Activated CD8-positive, alpha-beta memory T cell treated with anti-CD3 and anti-CD28 coated beads, Interleukin-2, amount 50 U/mL, for 24 hours (primary cell): Measurements from ENCODE around the gene USP32.

Experiments used
- DNase-seq: peaks from one replicate; pipeline ENCODE4 v3.0.0-alpha.2; 2020; ENCODE audit errors: extremely low read depth

The USP32 gene

DNA sequence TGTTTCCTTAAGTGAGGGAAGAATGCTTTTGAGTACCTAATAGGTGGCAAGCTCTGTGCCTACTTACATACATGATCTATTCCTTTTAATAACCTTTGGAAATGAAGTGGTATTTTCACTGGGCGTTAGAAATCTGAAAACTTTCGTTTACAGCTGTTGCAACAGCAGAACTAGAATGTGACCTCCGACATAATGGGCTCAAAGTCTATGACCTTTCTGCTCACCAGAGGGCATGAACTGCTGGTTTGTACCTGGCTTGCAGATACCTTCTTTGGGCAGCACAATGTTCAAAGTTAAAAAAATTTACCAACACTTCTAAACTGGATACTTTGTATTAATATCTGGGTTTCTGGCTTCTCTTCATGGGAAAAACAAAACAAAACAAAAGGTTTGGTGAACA lies 217.9 kb downstream of the USP32 start:
- no peak for DNase-seq

DNA sequence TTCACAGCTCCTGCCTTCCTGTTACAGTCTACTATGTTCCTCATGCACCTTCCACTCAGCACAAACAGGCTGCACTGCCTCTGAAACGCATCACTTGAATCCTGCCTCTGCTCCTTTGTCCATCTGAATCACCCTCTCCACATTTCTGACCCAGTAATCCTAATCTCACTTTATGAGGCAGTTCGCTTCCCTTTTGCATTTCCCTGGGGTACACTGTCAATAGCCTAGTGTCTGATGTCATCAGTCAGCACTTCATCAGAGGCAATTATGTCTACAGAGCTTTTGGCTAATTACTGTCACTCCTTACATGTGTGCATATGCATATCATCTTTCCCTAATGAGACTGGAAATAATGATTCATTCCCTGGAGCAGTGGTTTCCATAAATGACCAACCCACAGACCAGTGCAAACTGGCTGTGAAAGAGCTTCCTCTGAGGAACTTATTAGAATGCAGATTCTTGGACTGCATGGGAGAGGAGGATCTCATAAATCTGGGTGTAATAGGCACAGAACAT lies 218.6 kb downstream of the USP32 start:
- no peak for DNase-seq

DNA sequence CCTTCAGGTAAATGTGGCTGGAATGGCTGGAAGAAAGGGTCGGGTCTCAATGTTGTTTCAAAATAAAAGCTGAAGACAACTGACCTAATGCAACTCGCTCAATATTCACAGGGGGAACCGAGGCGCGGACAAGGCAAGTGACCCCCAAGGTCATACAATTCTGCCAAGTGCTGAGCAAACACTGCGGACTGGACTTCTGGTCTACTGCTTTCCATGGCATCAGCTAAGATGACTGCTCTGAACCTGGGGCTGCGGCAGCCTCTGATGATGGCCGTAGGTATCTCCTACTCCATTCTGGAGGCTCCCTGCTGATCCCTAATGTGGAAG lies 220.2 kb downstream of the USP32 start:
- DNase-seq, result no peak

DNA sequence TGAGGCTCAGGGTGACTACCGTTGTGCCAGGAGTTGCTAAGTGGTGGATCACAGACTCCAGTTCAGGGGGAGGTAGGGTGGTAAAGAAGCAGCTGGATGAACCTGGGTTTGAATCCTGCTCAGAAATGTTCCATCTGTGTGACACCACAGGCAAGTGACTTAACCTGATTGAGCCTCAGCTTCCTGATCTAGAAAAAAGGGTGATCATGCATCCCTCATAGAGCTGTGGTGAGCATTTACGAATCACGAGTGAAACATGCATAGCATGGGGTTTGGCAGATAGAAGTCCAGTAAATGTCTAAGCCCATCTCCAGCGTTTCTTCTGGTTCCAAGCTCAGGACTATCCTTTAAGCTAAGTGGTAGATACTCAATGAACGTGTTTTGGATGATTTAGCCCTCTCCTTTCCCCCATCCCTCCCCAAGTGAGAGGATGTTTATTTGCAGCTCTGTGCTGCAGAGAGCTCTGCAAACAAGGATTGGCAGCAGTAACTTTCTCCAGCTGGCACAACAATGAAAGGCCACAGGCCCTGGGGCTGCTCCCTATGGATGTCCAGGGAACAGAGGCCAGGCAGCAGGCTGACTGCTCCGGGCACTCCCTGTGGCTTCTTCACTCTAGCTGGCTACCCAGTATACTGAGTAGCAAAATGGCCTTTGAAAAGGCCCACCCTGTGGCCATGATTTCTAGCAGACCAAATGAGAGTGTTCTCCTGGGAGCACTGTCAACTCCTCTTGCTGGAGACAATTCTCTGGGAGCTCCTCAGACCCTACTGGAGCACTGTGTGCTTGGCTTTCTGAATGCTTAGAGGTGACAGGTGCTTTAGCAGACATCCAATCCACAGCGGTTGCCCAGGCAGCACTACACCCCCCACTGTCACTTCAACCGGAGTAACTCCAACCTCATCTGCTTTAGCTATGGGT lies 220.8 kb downstream of the USP32 start:
- DNase-seq, result no peak

DNA sequence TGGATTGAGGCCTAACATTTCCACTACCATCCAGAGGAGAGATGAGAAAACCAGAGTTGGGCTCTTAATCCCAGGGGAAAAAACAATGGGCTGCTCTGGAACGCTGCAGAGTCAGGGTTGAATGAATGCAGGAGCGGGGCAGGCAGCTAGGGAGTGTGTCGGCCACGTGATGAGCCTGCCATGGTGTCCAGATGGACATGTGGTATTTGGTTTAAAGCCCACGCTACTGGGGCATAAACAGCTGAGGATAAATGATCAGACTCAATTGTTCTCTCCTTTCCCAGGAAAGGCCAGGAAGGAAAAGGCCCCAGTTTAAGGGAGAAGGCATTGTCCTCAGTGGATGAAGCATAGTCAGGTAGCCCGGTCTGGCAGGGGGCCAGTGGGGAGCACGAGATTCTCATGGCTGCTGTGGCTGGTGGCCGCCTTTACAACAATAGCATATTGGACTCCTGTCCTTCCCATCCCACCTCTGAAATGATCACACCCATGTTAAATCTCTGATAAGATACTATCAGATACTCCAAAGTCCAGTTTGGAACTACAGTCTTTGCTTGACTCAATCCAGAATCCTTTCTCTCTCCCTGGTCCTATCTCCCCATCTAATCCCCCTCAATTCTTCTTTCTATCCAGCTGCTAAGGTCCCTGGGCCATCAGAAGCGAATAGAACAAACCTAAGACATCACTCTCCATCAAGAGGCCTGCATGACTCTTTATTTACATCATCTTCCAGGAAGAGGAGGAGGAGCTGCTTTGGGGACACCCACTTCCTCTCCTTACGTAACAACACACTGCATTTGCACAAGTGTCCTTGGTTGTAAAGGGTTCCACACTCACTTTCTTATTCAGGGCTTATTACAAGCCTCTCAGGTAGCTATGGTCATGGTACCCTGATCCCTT lies 221.8 kb downstream of the USP32 start:
- no peak for DNase-seq

DNA sequence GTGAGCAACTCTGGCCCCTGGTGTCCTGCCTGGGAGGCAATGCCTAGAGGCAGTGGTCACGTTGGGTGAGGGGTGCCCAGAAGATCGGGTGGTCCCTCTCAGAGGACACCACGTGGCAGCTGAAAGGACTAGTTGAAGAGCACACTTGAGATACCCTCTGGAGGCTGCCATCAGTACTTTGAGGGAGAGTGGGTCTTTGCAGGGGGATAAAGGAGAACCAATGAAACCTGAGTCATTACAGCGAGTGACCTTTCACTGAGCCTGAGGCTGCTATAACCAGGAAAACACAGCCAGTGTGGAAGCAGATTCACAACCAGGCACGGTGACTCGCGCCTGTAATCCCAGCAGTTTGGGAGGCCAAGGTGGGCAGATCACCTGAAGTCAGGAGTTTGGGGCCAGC lies 223.3 kb downstream of the USP32 start:
- DNase-seq, result no peak

DNA sequence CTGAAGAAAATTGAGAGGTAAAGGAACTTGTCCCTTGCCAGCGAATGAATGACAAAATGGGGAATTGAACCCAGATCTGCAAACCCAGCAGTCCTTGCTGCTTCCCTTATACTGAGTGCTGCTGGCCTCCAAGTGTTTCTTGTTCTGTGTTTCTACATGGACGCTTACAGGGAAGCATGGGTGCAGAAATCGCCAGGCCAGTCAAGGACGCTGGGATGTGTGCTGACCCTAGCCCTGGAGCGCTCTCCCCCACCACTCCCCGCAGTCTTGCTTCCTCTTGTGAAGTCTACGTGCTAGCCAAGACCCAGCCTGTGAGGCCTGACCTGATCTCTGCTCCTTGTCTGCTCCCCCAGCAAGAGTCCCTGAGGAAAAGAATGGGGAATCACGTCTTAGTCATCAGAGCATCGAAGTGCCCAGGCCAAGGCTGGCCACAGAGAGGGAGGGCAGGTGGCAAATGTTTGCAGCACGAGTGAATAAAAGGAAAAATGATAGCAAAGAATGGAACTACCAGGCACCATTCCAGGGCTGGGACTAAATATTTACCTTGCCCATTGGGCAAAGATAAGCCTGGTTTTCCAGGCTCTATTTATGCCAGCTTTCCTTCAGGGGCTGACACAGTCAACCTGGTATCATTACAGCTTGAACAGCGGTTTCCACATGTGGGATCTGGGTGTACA lies 224.7 kb downstream of the USP32 start:
- DNase-seq, result no peak

DNA sequence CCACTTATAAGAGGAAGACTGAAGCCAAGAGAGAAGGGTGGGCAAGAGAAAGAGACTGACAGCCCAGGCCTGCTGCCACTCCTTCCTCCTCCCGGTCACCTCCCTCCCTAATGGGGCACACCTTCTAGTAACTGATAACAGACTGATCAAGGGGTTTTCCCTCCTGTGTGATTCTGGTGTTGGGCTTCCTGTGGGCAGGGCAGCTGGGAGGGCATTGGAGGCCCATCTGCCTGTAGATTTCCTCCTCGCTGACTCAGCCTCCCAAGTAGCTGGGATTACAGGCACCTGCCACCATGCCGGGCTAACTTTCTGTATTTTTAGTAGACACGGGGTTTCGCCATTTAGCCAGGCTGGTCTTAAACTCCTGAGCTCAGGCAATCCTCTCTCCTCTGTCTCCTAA lies 226.0 kb downstream of the USP32 start:
- no peak for DNase-seq

DNA sequence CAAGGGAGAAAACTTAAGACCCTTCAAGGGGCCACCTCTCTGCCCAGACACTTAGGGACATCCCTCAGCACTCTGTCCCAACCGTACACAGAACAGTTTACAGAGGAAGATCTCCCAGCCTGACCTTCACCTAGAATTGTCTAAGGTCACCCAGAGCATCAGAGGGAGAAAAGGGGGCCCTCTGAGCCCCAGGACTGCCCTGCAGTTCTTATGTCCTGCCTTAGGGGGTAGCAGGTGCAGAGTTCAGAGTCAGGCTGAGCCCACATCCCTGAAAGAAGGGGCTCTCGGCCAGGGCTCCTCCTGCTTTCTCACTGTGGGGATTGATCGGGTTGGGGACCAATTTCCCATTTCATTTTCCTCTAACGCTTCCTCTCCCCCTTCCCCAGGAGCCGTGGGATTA lies 226.7 kb downstream of the USP32 start:
- DNase-seq, result no peak

DNA sequence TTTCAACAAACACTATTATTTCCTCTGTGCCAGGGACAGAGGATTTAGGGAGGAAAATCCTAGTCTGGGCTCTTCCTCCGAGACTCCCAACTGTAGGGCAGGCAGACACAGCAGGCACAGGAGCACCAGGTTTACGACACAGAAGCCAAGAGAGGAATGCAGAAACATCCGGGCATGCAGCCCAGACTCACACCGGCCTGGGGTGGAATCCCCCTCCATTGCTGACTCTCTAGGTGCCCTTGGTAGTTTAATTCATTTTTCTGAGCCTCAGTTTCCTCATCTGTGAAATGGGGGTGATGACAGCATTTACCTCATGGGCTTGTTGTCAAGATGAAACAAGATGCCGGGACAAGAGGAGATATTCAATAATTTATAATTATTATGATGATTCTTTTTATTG lies 227.2 kb downstream of the USP32 start:
- DNase-seq, result no peak

DNA sequence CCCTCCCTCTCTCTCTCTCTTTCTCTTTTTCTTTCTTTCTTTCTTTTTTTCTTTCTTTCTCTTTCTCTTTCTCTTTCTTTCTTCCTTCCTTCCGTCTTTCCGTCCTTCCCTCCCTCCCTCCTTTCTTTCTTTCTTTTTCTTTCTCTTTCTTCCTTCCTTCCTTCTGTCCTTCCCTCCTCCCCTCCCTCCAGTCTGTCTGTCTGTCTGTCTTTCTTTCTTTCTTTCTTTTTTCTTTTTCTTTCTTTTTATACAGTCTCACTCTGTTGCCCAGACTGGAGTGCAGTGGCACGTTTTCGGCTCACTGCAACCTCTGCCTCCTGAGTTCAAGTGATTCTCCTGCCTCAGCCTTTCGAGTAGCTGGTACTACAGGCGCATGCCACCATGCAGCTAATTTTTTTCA lies 227.8 kb downstream of the USP32 start:
- DNase-seq, result no peak

DNA sequence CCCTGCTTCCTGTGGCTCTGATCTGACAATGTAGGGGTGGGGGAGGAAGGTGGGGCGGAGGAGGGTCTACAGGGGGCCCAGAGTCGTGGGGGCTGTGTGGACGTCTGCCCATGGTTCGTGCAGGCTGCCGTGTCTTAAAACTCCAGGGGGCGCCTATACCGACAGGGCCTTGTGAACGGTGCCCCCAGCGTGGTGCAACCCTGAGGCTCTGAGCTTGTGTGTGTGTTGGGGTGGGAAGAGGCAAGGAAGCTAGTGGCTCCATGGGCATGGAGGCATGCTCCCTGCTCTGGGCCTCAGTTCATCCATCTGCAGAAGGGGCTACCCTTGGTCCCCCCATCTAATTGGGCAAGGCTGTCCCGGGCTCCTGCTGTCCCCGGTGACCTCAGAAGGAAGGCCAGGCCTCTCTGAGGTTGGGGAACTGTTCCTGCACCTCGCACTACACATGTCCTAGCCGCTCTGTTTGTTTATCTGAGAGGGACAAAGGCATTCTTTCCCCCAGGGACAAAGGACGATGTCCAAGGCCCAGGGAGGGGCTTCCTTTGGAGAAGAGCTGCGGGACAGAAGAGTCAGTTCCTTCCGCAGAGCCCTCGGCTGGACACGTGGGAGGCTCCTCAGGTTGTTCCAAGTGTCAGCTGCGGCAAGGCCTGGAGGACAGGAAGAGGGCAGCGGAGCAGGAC lies 228.7 kb downstream of the USP32 start:
- DNase-seq, result no peak

DNA sequence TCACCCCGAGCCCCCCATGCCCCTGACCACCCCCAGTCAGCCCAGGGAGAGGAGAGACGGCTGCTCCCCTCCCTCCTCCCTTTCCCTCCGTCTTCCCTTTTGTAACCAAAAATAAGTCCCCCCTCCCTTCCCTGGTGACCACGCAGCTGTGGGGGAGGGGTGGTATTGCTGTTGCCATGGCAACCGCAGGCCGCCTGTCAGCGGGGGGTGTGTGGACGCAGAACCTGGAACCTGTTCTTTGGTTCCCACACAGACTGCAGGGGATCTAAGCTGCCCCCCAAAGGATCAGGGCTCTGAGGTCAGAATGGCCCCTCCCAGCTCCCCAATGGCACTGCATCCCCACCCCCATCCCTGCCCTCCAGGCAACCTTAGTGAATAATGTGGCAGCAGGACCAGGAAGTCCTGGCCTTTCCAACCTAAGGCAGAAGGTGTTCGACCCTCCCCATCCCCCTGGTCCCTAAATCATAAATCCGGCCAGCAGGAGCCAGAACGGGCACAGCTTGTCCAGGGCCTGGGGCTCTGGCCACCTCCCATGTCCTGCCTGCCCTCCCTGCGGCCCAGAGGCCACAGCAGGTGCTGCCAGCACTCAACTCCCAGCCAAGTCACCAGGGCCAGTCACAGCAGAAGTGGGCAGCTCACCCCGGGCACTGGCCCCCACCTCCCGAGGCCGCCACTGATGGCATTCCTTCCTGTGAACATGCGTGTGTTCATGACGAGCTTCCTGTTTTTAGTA lies 230.2 kb downstream of the USP32 start:
- DNase-seq, result no peak

DNA sequence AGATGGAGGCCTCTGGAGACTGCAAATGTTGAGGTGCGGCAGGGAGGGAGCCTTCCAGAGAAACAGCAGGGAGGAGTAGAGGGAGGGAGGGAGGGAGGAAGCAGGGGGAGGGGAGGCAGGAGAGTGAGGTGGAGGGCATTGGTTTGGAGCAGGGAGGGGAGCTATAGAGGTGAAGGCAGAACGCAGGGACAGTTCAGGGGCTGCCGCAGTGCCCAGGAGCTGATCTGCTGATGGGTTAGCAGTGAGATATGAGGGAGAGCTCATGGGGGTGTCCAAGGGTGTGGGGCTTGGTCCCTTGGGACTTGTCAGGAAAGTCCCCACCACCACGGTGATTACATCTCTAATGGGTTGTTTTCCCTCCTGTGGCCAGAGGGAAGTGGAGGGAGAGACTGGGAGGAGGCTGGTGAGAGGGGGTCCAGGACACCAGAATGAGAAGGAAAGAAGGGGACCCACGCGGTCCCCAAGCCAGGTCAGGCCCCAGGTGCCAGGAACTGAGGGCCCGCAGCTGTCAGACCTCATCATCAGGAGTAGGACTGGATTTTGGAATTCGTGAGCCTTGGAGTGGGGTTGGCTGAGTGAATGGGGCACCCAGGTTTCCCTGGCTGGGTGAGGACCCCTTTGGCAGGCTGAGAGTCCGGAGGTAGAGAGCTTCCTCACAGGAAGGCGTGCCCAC lies 231.0 kb downstream of the USP32 start:
- DNase-seq, result no peak

DNA sequence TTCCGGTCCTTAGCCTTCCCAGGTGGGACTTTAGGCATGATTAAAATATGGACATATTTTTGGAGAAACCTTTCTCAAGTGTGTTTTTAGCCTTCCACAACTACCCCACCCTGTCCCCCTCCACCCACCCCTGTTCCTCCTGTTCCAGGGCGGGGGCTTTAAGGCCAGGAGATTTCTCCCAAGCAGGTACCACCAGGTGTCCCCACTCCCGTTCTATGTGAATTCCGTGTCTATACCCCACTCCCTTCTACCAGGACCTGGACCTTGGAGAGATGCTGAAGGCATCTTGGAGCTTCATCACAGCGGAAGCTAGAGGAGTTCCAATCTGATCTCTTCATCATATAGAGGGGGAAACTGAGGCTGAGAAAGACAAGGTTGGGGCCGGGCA lies 232.5 kb downstream of the USP32 start:
- no peak for DNase-seq

DNA sequence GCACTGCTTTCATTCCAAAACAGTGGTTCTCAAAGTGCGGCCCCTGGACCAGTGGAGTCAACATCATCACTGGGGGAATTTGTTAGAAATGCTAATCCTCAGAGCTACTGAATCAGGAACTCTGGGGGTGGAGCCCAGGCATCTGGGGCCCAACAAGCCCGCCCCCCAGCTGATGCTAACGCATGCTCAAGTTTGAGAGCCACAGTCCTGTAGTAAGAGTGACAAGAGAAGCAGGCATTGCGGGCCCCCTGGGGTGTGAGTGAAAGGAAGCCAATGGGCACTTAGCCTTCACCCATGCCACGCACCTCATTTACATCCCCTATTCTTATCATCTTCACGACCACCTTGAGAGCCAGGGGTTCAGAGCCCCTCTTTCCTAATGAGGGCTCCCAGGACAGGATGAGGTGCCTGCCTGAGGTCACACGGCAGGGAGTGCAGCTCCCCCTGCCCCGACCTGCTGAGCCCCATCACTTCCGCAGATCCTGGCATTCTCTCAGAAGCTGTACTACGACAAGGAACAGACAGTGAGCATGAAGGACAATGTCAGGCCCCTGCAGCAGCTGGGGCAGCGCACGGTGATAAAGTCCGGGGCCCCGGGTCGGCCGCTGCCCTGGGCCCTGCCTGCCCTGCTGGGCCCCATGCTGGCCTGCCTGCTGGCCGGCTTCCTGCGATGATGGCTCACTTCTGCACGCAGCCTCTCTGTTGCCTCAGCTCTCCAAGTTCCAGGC lies 233.0 kb downstream of the USP32 start:
- no peak for DNase-seq

DNA sequence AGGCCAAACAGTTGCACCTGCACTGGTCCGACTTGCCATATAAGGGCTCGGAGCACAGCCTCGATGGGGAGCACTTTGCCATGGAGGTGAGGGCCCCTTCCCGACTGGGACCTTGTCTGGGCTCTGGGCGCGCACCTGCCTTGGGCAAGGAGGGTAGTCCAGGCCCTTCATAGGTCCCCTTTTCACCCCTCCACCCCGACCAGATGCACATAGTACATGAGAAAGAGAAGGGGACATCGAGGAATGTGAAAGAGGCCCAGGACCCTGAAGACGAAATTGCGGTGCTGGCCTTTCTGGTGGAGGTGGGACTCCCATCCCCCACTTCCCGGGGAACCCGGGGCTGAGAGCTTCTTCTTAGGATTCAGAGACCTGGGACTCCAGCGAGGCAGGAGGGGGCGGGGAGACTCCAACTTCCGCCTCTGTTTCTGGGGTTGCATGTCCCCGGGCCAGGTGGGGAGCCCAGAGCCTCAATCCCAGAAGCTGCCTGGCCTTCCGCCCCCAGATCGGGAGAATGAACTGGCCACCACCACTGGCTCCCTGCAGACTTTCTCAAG lies 234.4 kb downstream of the USP32 start:
- DNase-seq, result no peak

DNA sequence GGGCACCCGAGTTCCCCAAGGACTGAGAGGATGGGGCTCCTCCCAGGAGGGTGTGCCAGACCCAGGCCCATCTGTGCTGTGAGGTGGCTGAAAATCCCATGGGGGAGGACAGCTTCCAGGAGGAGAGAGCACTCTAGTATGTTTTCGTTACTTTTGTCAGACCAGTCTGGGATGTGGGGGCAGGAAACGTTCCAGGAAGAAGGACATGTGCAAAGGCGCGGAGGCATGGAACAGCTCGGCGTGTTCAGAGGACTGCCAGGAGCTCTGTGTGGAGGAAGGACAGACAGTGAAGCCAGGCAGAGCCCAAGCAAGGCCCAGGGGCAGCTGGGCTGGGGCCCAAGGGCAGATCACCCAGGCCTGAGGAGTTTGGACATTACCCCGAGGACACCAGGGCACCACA lies 235.2 kb downstream of the USP32 start:
- DNase-seq, result no peak

DNA sequence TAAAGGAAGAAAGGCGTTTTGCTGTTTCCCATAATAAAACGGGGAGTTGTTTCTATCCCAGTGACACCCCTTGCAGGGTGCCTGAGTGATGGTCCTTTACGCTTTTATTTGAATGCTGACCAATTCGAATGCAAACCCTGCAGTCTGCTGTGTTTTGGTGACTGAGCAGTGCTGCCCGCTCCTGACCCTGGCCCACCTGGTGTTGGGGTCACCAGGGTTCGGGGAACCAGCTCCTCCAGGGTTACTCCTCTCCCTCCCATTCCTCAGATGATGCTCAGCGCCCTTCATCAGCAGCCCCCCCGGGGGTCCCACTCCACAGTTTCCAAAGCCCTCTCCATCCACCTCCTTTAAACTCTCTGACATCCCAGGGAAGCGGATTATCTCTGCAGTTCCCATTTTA lies 236.1 kb downstream of the USP32 start:
- DNase-seq, result no peak
